GM12878 (cell line): ENCODE data around the gene BBS1. TPM values are rescaled to one million over a fixed set of nuclear protein-coding genes. Genes with fewer than 3 reads are reported as not detected.

Experiments
- ATAC-seq: fragments of 200-7000 bp; cut with Tn5 transposase; 3 replicates; pipeline ENCODE4 v1.9.1; 2020; ENCODE audit warnings: mild to moderate bottlenecking, moderate library complexity
- BruUV-seq: library from RNA; stranded (reverse); fragments of 400-500 nt; replicated peaks from 2 replicates; lab custom pipeline; 2021; lab: Mats Ljungman, UMichigan
- CTCF ChIA-PET: fragments of 300-600 bp; sonication (Branson Sonifier 250); formaldehyde crosslinking; extraction: SDS; loops from one replicate; lab custom pipeline; 2021; ENCODE audit warnings: inconsistent platforms; lab: Yijun Ruan, JAX
- POLR2A ChIA-PET: fragments of 350-600 bp; formaldehyde crosslinking; extraction: SDS; loops from one replicate; lab custom pipeline; 2021; ENCODE audit warnings: inconsistent platforms; lab: Charles Lee
- RAD21 ChIA-PET: fragments of 300-600 bp; sonication (Branson Sonifier 250); formaldehyde crosslinking; loops from one replicate; lab custom pipeline; 2023; ENCODE audit warnings: antibody characterized with exemption; ENCODE audit not compliant: unreplicated experiment; lab: Charles Lee
- SMC1A ChIA-PET: fragments of 300-600 bp; sonication (Branson Sonifier 250); formaldehyde crosslinking; loops from one replicate; lab custom pipeline; 2023; ENCODE audit not compliant: unreplicated experiment, uncharacterized antibody; lab: Charles Lee
- DNase-seq: peaks from one replicate; pipeline ENCODE4 v3.0.0-alpha.2; 2011; ENCODE audit warnings: low read depth, low spot score
- FAIRE-seq: peaks from 3 replicates; lab custom pipeline; 2011; peaks lifted over from hg19 to GRCh38; lab: Jason Lieb, UNC
- H2AFZ ChIP-seq: 2 replicates; pipeline ENCODE4 v1.6.0; 2011; ENCODE audit warnings: low read depth, low read length, control low read depth; ENCODE audit not compliant: control insufficient read depth
- H3K27ac ChIP-seq: 2 replicates; pipeline ENCODE4 v1.5.1; 2011; ENCODE audit warnings: control low read depth; ENCODE audit not compliant: control insufficient read depth, insufficient read depth
- H3K27me3 ChIP-seq, 2 experiments: replicated peaks in 1 of 2; 2 replicates each; pipeline versions ENCODE4 v1.6.0 to v1.6.1; 2011; ENCODE audit warnings: low read length in 1 of 2; ENCODE audit not compliant: control insufficient read depth in 2 of 2, insufficient read depth in 2 of 2
- H3K36me3 ChIP-seq, 2 experiments: 2 replicates each; pipeline ENCODE4 v1.5.1; 2011; ENCODE audit warnings: low read length in 1 of 2; ENCODE audit not compliant: control insufficient read depth in 2 of 2, insufficient read depth in 2 of 2
- H3K4me1 ChIP-seq: 2 replicates; pipeline ENCODE4 v1.6.1; 2011; ENCODE audit warnings: mild to moderate bottlenecking, low read length, moderate library complexity, mixed read lengths; ENCODE audit not compliant: control insufficient read depth, insufficient read depth
- H3K4me2 ChIP-seq: 2 replicates; pipeline ENCODE4 v1.6.0; 2011; ENCODE audit warnings: control low read depth; ENCODE audit not compliant: control insufficient read depth, insufficient read depth
- H3K4me3 ChIP-seq: fragments of 200-600 bp; sonication (generic); 2 replicates; pipeline ENCODE4 v1.5.1; 2016
- H3K79me2 ChIP-seq: 2 replicates; pipeline ENCODE4 v1.6.0; 2011; ENCODE audit warnings: low read length; ENCODE audit not compliant: control insufficient read depth, insufficient read depth
- H3K9ac ChIP-seq: 2 replicates; pipeline ENCODE4 v1.8.0; 2011; ENCODE audit warnings: low read length, control low read depth, mixed read lengths; ENCODE audit not compliant: control insufficient read depth, insufficient read depth
- H3K9me3 ChIP-seq: replicated peaks from 3 replicates; pipeline ENCODE4 v1.5.1; 2011; ENCODE audit warnings: mild to moderate bottlenecking, low read length; ENCODE audit not compliant: control insufficient read depth, insufficient read depth
- H4K20me1 ChIP-seq: 2 replicates; pipeline ENCODE4 v1.6.0; 2011; ENCODE audit not compliant: control insufficient read depth, insufficient read depth
- CREB1 ChIP-seq: IDR thresholded peaks from 2 replicates; pipeline ENCODE4 v1.6.1; 2012; ENCODE audit warnings: low read depth, mild to moderate bottlenecking, inconsistent platforms
- GABPA ChIP-seq: IDR thresholded peaks from 2 replicates; pipeline ENCODE4 v1.6.1; 2014; ENCODE audit warnings: antibody characterized with exemption, low read depth, mild to moderate bottlenecking, inconsistent platforms
- HDAC6 ChIP-seq: fragments of 200-600 bp; sonication (generic); IDR thresholded peaks from one replicate; pipeline ENCODE4 v1.8.0; 2017; ENCODE audit warnings: antibody characterized with exemption; ENCODE audit not compliant: unreplicated experiment
- NRF1 ChIP-seq: conservative IDR thresholded peaks from 2 replicates; pipeline ENCODE4 v1.6.1; 2011; ENCODE audit warnings: mild to moderate bottlenecking, low read depth, low read length, improper control_type of control experiment
- POLR2A ChIP-seq: IDR thresholded peaks from 2 replicates; pipeline ENCODE4 v1.6.1; 2011; ENCODE audit warnings: low read depth, mild to moderate bottlenecking, low read length
- RAD51 ChIP-seq: fragments of 450-650 bp; IDR thresholded peaks from 2 replicates; pipeline ENCODE4 v1.6.1; 2016; ENCODE audit warnings: moderate library complexity, mild to moderate bottlenecking, inconsistent platforms
- ZNF24 ChIP-seq: fragments of 450-650 bp; IDR thresholded peaks from 2 replicates; pipeline ENCODE4 v1.6.1; 2017; ENCODE audit warnings: antibody characterized with exemption, mild to moderate bottlenecking
- WGBS: methylation state at CpG from one replicate; pipeline ENCODE4 v1.1.6; 2016; ENCODE audit warnings: low lambda C conversion rate; ENCODE audit not compliant: insufficient replicate concordance, insufficient coverage; ENCODE audit errors: missing lambda C conversion rate; 5-methylcytosine and 5-hydroxymethylcytosine counted together
- in situ Hi-C: fragments of 300-500 bp; cut with MboI; formaldehyde crosslinking; loops from 9 replicates; pipeline ENCODE4 v1.14.3; 2018; ENCODE audit warnings: mixed read lengths
- intact Hi-C: fragments of 100-400 bp; cut with micrococcal nuclease; formaldehyde crosslinking; loops from one replicate; pipeline ENCODE4 v1.14.2; 2022; ENCODE audit not compliant: unreplicated experiment
- polyA plus RNA-seq, 11 experiments: library from polyadenylated mRNA; depleted of rRNA in 4 of 11; unstranded in 6 of 11; stranded (reverse) in 5 of 11; fragments of >200 nt; fragmentation: Nextera tagmentation in 4 of 11; fragmentation: Illumina TruSeq in 1 of 11; extraction: Ambion mirVana in 4 of 11; extraction: Trizol in 1 of 11; gene quantifications; 1 replicate in 1 of 11; 2 replicates in 10 of 11; pipeline versions ENCODE4 v1.2.1 to v1.2.3, GENCODE V29; 2011 to 2016; ENCODE audit warnings: inconsistent platforms in 2 of 11, missing spikeins in 2 of 11, low read depth in 1 of 11
- total RNA-seq, 4 experiments: library from RNA; depleted of rRNA in 3 of 4; stranded (reverse); fragments of >200 nt in 3 of 4; fragmentation: Illumina TruSeq in 1 of 4; extraction: Trizol in 1 of 4; gene quantifications; 2 replicates each; pipeline versions ENCODE4 v1.2.1 to v1.2.3, GENCODE V29; 2013 to 2021

Gene BBS1
- total and polyA plus RNA-seq, 10 of the 15 experiments (the other 5 are each of a cell fraction or from before 2014, with no cell fraction given): 2.5 to 14.7 (median 8.7) TPM

DNA sequence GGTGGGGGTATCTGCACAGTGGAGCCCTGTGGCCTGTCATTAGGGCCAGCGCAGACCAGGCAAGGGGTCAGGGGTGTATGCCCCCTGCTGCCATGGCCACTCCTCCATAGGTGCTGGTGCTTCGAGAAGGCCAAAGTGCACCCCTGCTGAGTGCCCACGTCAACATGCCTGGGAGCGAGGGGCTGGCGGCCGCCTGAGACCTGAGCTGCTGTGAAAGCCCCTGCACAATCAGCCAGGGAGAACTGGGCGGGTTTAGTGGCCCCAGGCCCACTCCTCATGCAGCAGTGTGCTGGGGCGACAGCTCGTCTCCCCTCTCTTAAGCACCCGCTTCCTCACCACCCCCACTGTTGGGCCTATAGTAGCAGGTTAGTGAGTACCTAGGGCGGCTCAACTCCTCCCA is 21.4 kb downstream of the BBS1 start (continued):
- no peak for TF ChIP-seq GABPA

DNA sequence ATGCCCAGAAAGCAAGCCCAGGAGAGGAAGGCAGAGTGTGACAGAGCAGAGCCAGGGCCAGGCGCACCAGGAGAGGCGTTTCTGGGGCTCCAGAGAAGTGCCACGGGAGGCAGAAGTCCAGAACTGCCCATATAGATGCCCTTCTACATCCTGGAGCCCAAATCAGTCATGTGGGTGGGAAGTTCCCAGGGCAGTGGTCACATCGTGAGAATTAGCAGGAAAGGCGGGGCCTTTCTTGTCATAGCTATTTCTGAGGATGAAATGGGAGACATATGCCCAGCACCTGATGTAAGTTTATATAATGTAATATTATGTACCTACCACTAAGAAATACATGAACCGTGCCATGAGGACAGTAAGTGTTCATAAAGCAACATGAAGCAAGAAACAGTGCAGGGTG is 22.3 kb downstream of the BBS1 start:
- Histone ChIP-seq H3K27ac (no peak overlapping the region), H3K79me2 (no peaks in the 10 kb centered on the region), H3K36me3 (no peaks in the 10 kb centered on the region), H3K27me3 (no peaks in the 10 kb centered on the region), H3K4me3 (no peak overlapping the region), H3K4me1 (no peaks in the 10 kb centered on the region), H4K20me1 (no peaks in the 10 kb centered on the region), H2AFZ (no peak overlapping the region), H3K9ac (no peak overlapping the region), H3K9me3 (no peaks in the 10 kb centered on the region), H3K4me2 (no peak overlapping the region)
- ChIA-PET POLR2A (interaction anchor here (0.5 to 1.4 kb wide), 2 partner anchors 13 to 1788 kb away, joined by 3 read pairs; partner anchors contain the start of genes ACTN3 and ZDHHC24), CTCF (no interaction called here), RAD21 (interaction anchor here (0.6 kb wide), 1 partner anchor 244 kb away, joined by 3 read pairs; the partner anchor contains the start of gene YIF1A), SMC1A (no interaction called here)
- TF ChIP-seq CREB1: no peak
- TF ChIP-seq HDAC6: no peak
- no peak for TF ChIP-seq RAD51
- no peak for ATAC-seq
- BruUV-seq: no TSS peak
- no peak for DNase-seq
- intact Hi-C loops (no loop called here), in situ Hi-C loops (no loop called here)
- 68% methylated on average over 6 of the region's 6 CpGs for WGBS
- FAIRE-seq: no peak

DNA sequence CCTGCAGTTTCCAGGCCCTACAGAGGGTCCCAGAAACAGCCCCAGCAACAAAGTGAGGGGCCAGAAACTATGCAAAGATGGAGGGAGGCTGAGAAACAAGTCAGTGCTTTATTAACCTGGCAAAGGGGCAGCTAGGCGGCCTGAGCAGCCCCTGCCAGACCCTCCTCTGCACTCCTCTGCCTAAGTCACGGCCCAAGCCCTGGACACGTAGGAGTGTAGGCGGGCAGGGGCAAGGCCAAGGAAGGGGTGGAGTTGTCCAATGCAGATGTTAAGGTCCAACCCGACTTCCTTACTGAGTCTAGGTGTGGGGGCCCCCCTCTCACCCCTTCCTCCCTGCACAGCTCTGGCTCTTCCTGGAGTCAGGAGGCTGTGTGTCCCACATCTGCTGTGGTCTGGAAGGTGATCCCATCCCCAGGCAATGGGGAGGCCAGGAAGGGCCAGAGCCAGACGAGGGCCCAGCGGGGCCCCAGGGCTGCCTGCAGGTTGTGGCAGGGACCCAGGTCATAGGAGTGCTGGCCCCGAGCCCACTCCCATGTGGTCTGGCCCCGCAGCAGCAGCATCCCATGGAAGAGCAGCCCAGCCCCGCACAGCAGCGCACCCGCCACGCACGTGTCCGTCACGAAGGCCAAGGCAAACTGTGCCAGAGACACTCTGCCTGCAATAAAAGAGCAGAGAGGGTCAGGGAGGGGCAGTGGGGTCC is 28.9 kb downstream of the BBS1 start:
- no TSS peak for BruUV-seq
- no peak for TF ChIP-seq NRF1
- TF ChIP-seq ZNF24: no peak
- TF ChIP-seq POLR2A: 0 out of 2 replicates have a peak, but pooled peaks have one; percentile 6
- Histone ChIP-seq H3K36me3 (peaks cover 0 to 3% of the 10 kb centered on the region in 2 experiments; a peak in 1 of 4 replicates), H3K9me3 (no peaks in the 10 kb centered on the region), H3K27me3 (no peaks in the 10 kb centered on the region), H2AFZ (no peak overlapping the region), H3K4me1 (peaks cover 8% of the 10 kb centered on the region), H3K79me2 (peaks cover 1% of the 10 kb centered on the region; the same call in 1 of the 2 replicates), H3K9ac (no peak overlapping the region), H3K4me3 (no peak overlapping the region), H3K27ac (no peak overlapping the region), H4K20me1 (no peaks in the 10 kb centered on the region), H3K4me2 (no peak overlapping the region)
- WGBS: 91% methylated on average over 16 of the region's 16 CpGs
- ChIA-PET CTCF (no interaction called here), POLR2A (no interaction called here), RAD21 (no interaction called here), SMC1A (no interaction called here)
- DNase-seq: no peak
- FAIRE-seq: no peak
- in situ Hi-C loops: no loop called here
- no peak for ATAC-seq
- intact Hi-C loops: no loop called here
